HG03039 (cell line): ENCODE data around the gene AGAP3.

Source experiments
- ATAC-seq: cut with Tn5 transposase; IDR thresholded peaks from one replicate; pipeline ENCODE4 v1.9.1; 2021; ENCODE audit warnings: mild to moderate bottlenecking, moderate library complexity; ENCODE audit not compliant: unreplicated experiment

The AGAP3 gene

DNA sequence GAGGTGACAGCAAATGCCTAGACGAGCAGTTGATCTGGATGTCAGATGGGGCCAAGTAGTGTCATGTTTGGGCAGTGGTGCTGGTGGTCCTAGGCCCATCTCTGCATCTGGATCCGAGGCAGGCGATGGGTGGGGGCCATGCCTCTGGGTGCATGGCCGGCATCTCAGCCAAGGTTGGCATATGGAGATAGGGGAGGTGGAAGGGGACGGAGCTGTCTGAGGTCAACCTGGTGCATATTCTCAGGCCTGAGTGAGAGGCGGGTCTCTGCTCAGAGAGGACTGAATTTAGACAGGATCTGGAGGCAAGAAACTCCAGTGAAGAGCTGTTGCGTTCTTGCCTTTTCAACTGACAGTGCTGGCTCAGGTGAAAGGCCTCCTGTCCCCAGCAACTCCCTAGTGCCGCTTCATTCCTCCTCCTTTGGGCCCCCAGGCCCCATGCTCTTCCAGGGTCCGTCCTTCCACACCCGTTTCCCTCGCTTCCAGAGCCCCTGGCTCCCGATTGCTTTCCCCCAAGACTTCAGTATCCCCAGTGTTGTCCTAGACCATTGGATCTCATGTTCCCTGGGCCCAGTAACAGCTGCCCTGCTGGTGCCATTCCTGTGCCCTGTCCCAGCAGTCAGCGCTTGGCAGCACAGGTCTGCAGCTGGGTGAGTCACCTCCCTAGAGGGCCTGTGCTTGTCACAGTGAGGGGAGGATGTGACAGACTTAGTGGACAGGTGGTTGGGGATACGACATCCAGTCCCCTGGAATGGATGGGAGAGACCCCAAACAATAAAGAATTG lies 48.7 kb downstream of the AGAP3 start:
- no peak for ATAC-seq

DNA sequence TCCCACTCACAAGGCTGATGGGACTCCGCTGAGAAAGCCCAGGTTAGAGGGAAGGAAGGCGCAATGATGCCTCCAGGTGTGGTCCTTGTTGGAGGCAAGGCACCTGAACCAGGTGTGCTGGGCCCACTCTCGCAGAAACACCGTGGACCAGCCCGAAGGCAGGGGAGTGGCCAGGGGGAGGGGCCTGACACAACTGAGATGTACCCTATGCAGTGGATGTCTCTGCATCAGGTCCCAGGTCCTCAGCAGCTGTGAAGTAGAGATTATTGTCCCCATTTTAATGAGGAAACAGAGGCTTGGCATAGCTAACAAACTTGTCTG lies 49.2 kb downstream of the AGAP3 start:
- ATAC-seq = no peak

DNA sequence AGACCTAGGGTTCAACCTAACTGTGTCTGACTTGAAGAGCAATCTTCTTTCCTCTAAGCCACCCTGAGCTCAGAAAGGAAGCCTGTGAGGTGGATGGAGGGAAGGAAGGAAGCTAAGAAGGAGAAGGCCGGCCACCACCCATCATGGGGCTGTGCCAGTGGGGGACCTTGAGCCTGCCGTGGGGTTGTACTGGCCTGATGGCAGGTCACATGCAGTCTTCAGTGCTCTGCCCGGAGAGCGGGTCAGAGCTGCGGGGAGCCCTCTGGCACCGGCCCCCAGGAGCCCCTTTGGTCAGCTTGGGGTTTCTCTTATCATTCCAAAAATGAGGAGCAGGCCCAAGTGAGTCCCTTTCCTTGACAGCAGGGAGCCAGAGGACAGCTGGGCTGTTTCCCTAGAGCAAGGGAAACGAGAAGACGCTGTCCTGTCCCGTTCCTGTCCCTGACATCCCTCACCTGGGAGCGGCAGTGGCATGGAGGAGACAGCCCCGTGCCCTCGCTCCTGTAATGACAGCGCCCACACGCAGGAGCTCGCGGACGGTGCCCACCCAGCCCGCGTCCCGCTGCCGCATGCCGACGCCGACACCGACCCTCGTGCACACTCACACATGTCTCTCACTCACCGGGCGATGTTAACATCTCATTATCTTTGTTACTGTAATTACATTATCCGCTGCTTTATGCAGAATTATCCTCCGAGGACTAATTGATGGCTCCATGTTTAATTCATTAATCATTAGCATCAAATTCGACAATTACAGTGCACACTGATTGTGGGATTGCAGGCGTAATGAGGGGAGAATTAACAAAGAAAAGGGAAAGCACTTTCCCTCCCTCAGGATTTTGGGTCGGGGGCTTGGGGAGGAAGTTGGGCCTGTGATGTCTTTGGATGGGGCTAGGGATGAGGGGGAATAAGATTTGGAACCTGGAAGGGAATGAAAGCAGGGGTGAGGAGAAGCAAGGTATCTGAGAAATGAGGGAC lies 49.9 kb downstream of the AGAP3 start:
- ATAC-seq = no peak

- ATAC-seq = no peak
Measured at GRCh38 chr7:151137076-151137675, 50.9 kb downstream of the AGAP3 start.

DNA sequence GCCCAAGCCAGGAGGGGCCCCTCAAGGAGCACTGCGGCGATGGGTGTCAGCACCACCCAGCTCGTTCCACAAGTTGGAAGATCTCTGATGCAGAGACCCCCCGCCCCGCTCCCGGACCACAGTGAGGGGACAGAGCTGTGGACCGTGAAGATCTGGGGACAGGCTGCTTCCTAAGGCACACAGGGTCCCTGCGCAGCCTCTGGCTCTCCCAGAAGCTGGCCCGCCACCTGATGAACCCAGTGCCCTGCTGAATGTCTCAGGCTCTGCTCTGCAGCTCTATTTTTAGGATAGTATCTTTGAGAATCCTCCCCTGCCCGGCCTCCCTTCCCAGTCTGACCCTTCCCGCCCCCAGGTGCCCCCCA lies 51.5 kb downstream of the AGAP3 start:
- no peak for ATAC-seq

DNA sequence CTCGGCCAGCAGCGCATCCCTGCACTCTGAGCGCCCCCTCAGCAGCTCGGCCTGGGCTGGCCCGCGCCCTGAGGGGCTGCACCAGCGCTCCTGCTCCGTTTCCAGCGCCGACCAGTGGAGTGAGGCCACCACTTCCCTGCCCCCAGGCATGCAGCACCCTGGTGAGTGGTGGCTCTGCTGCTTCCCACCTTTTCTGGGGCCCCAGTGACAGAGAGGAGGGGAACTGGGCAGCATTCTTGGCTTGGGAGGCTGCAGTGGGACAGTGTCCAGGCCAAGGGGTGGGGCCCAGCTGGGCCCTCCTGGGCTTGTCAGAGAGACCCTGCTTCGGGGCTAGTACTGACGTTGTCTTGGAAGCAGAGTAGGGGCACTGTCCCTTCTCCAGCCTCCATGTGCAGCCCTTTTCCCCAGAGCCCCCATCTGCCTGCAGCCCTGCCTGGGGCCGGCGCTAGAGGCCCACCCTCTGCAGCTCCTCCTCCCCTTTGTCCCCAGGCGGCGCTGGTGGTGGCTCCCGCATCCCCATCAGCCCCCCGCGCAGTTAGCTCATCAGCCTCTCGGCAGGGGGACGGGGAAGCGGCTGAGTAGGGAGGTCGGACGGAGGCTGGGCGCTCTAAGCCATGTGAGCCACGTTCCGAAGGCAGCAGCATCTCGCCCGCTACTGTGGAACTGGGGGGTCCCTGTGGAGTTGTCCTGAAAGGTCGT lies 52.0 kb downstream of the AGAP3 start:
- ATAC-seq = no peak

- ATAC-seq = no peak
Measured at GRCh38 chr7:151139071-151139790, 53.0 kb downstream of the AGAP3 start.

GRCh38 chr7:151139791-151140190 lies 53.5 kb downstream of the AGAP3 start:
- no peak for ATAC-seq

GRCh38 chr7:151140826-151141225 lies 54.6 kb downstream of the AGAP3 start:
- ATAC-seq = no peak

GRCh38 chr7:151141311-151141854 lies 55.1 kb downstream of the AGAP3 start:
- ATAC-seq = no peak

GRCh38 chr7:151141855-151142685 lies 55.8 kb downstream of the AGAP3 start:
- no peak for ATAC-seq

GRCh38 chr7:151142686-151143040 lies 56.4 kb downstream of the AGAP3 start:
- ATAC-seq = no peak

DNA sequence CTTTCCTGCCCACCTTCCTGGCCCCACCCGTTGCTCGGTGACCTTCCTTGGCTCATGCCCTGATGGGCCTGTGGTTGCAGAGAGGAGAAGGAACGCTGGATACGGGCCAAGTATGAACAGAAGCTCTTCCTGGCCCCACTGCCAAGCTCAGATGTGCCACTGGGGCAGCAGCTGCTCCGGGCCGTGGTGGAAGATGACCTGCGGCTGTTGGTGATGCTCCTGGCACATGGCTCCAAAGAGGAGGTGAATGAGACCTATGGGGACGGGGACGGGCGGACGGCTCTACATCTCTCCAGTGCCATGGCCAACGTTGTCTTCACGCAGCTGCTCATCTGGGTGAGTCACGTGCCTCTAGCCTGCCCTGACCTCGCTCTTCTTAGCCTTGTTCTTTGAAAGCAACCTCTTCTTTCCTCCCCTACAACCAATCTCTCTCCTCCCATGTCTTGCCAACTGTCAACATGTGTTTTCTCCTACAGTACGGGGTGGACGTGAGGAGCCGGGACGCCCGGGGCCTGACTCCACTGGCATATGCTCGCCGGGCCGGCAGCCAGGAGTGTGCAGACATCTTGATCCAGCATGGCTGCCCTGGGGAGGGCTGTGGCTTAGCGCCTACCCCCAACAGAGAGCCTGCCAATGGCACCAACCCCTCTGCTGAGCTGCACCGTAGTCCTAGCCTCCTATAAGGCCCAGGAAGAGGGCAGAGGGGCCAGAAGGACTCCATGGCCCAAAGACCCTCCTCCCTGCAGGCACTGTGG lies 57.2 kb downstream of the AGAP3 start:
- no peak for ATAC-seq

DNA sequence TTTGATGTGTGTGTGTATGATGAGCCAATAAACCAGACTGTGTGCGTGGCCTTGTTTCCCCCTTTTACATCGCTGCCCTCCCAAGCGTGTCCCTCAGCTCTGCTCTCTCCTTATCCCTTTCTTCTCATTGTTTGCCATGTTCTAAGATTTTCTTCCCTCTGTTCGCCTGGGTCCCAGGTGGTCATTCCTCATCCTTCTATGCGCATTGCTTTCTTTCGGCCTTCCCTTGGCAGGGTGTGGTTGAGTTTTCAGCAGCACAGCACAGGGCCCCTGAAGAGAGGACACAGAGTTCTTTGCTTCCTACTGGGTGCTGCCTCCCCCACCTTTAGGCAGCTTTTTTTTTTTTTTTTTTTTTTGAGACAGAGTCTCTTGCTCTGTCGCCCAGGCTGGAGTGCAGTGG lies 58.1 kb downstream of the AGAP3 start:
- ATAC-seq = no peak

GRCh38 chr7:151146761-151147160 lies 60.5 kb downstream of the AGAP3 start:
- no peak for ATAC-seq

DNA sequence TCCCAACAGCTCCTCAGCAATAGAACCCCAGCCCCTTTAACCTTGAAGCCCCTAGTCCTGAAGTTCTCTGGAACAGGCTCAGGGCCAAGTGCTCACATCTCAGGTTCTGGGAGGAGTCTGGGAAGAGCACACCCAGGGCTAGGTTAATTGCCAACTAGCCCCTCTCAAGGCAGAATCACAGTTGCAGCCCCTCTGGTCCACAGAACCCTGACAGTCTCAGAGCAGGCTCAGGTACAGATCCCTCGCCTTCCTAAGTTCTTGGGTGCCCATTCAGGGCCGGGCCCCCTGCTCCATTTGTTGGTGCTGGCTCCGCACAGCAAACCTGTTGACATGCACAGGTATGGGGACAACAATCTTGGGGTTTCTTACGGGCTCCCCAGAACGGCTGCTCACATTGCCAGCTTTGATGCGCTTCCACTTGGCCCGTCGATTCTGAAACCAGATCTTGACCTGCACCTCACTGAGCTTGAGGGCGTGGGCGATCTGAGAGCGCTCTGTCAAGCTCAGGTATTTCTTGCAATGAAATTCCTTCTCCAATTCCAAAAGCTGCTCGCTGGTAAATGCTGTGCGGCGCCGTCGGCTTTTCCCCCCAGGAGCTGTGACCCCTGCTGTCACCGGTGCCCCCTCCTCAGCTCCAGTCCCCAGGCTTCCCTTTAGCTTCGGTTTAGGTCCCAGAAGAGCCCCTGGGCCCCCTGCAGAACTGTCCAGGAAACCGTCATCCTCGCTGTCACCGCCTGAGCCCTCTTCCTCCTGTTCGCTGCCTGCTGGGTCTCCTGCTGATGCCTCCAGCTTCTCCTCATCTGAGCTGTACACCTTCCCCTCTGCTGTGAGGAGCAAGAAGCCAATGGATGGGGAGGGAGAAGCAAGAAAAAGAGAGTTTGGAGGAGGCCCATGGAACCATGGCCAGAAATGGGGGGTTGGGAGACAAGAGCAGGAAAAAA lies 62.3 kb downstream of the AGAP3 start:
- no peak for ATAC-seq

- ATAC-seq = no peak
Measured at GRCh38 chr7:151150388-151150787, 64.1 kb downstream of the AGAP3 start.
